ENCODE results near the gene GALM.
A peak's percentile ranks its signal among the peaks of the same experiment; 100 is the strongest.

DNA sequence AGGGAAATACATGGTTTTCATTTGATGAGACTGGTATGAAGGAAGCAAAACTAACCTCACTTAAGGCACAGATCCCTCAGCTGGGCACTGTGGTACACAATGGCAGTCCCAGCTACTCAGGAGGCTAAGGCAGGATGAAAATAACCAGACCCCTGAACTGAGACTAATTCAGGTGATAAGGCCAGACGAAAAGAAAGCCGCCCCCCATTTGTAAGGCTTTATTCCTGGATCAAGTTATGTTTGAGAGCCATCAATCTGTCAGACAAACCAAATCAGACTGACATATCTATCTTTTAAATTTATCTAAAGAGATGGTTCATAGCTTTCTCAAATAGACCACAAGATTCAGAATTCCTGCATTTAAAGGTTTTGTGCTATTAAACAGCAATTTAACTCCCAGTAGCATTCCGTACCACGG, 81.1 kb downstream of the GALM start:
- TF ChIP-seq POLR2AphosphoS5 (IDR thresholded peaks at IDR 0.05; ENCODE audit: low read length) (peak; percentile 61; the same call in 1 of the 2 replicates), EP300 (IDR thresholded peaks at IDR 0.05; ENCODE audit: borderline replicate concordance in 1 of 2, control insufficient read depth in 1 of 2, low read depth in 2 of 2, low read length in 2 of 2) (no peak)
- TF ChIP-seq, protein P1, sequence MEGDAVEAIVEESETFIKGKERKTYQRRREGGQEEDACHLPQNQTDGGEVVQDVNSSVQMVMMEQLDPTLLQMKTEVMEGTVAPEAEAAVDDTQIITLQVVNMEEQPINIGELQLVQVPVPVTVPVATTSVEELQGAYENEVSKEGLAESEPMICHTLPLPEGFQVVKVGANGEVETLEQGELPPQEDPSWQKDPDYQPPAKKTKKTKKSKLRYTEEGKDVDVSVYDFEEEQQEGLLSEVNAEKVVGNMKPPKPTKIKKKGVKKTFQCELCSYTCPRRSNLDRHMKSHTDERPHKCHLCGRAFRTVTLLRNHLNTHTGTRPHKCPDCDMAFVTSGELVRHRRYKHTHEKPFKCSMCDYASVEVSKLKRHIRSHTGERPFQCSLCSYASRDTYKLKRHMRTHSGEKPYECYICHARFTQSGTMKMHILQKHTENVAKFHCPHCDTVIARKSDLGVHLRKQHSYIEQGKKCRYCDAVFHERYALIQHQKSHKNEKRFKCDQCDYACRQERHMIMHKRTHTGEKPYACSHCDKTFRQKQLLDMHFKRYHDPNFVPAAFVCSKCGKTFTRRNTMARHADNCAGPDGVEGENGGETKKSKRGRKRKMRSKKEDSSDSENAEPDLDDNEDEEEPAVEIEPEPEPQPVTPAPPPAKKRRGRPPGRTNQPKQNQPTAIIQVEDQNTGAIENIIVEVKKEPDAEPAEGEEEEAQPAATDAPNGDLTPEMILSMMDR (IDR thresholded peaks at IDR 0.05 in 2 of 3, conservative IDR thresholded peaks at IDR 0.05 in 1 of 3; ENCODE audit: control insufficient read depth in 2 of 3, extremely low read depth in 1 of 3, insufficient read depth in 1 of 3, low read depth in 3 of 3, low read length in 3 of 3) = no peak
- TF ChIP-seq, protein P2, sequence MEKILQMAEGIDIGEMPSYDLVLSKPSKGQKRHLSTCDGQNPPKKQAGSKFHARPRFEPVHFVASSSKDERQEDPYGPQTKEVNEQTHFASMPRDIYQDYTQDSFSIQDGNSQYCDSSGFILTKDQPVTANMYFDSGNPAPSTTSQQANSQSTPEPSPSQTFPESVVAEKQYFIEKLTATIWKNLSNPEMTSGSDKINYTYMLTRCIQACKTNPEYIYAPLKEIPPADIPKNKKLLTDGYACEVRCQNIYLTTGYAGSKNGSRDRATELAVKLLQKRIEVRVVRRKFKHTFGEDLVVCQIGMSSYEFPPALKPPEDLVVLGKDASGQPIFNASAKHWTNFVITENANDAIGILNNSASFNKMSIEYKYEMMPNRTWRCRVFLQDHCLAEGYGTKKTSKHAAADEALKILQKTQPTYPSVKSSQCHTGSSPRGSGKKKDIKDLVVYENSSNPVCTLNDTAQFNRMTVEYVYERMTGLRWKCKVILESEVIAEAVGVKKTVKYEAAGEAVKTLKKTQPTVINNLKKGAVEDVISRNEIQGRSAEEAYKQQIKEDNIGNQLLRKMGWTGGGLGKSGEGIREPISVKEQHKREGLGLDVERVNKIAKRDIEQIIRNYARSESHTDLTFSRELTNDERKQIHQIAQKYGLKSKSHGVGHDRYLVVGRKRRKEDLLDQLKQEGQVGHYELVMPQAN (conservative IDR thresholded peaks at IDR 0.05) = no peak
- TF ChIP-seq, protein P3, sequence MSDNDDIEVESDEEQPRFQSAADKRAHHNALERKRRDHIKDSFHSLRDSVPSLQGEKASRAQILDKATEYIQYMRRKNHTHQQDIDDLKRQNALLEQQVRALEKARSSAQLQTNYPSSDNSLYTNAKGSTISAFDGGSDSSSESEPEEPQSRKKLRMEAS (IDR thresholded peaks at IDR 0.05; ENCODE audit: low read depth, low read length) = no peak
